ENCODE measurements around the gene ALPI.

The ALPI gene

DNA sequence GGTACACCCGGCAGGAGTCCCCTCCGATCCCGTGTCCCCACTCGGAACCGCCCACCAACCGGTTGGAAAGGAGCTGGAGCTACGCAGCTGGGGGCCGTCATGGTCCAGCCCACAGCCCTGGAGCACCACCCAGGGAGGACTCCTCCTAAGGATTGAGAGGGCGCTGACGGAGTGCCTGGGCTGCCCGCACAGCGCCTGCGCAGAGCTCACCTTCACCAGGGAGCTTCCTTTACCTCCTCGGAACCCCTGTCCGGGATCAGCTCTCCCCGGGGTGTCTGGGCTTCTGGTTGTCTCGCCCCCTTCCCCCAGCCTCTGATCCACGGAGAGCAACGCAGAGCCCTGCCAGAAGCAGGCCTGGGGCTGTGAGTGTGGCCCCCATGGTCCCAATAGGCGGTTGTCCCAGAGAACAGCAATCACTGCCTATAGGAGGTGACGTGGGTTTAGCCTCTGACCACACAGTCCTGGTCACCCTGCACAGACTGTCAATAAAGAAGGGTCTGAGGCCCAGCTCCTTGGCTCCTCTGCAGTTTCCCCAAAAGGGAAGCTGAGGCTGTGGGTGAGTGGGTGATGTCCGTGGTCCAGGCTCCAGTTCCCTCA is 34.7 kb upstream of the ALPI start:
- TF ChIP-seq ZNF138 (tag by site-specific recombination; IDR thresholded peaks at IDR 0.05; ENCODE audit: borderline replicate concordance): no peak
- TF ChIP-seq, protein P1, sequence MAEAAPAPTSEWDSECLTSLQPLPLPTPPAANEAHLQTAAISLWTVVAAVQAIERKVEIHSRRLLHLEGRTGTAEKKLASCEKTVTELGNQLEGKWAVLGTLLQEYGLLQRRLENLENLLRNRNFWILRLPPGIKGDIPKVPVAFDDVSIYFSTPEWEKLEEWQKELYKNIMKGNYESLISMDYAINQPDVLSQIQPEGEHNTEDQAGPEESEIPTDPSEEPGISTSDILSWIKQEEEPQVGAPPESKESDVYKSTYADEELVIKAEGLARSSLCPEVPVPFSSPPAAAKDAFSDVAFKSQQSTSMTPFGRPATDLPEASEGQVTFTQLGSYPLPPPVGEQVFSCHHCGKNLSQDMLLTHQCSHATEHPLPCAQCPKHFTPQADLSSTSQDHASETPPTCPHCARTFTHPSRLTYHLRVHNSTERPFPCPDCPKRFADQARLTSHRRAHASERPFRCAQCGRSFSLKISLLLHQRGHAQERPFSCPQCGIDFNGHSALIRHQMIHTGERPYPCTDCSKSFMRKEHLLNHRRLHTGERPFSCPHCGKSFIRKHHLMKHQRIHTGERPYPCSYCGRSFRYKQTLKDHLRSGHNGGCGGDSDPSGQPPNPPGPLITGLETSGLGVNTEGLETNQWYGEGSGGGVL (tag by site-specific recombination; IDR thresholded peaks at IDR 0.05): no peak
- TF ChIP-seq ZNF335 (tag by site-specific recombination; conservative IDR thresholded peaks at IDR 0.05): peak; percentile 47
- Histone ChIP-seq H3K4me1 (ENCODE audit: control insufficient read depth, insufficient read depth, low read length) (no peaks in the 10 kb centered on the region), H3K36me3 (ENCODE audit: control insufficient read depth in 2 of 2, insufficient read depth in 1 of 2, low read length in 2 of 2) (no peaks in the 10 kb centered on the region), H3K9me3 (ENCODE audit: control insufficient read depth, insufficient read depth, low read depth, low read length) (no peaks in the 10 kb centered on the region), H3K27ac (ENCODE audit: extremely low read depth, low read depth, low read length) (no peak overlapping the region; the same call in 1 of the 2 replicates), H3K4me3 (ENCODE audit: low read depth, low read length) (peak overlapping the region; percentile 49)
- CTCF ChIA-PET: interaction anchor here (0.5 to 0.7 kb wide), 5 partner anchors 16 to 491 kb away, joined by 3 to 6 read pairs (median 3); no protein-coding TSS in a partner anchor
- POLR2A ChIA-PET: no interaction called here

- CTCF ChIA-PET: interaction anchor here (0.7 kb wide), 1 partner anchor 284 kb away, joined by 3 read pairs; no protein-coding TSS in a partner anchor
- Histone ChIP-seq H3K4me3 (ENCODE audit: low read depth, low read length) (no peak overlapping the region), H3K36me3 (ENCODE audit: control insufficient read depth in 2 of 2, insufficient read depth in 1 of 2, low read length in 2 of 2) (no peaks in the 10 kb centered on the region), H3K4me1 (ENCODE audit: control insufficient read depth, insufficient read depth, low read length) (no peaks in the 10 kb centered on the region), H3K9me3 (ENCODE audit: control insufficient read depth, insufficient read depth, low read depth, low read length) (no peaks in the 10 kb centered on the region), H3K27ac (ENCODE audit: extremely low read depth, low read depth, low read length) (no peak overlapping the region)
- POLR2A ChIA-PET: no interaction called here
- no peak for TF ChIP-seq GFI1B (tag by site-specific recombination; IDR thresholded peaks at IDR 0.05)
- no peak for TF ChIP-seq ZNF138 (tag by site-specific recombination; IDR thresholded peaks at IDR 0.05; ENCODE audit: borderline replicate concordance)
- no peak for TF ChIP-seq ZNF658 (tag by site-specific recombination; IDR thresholded peaks at IDR 0.05)
- no peak for TF ChIP-seq PBX3 (CRISPR knock-in tag; IDR thresholded peaks at IDR 0.05)
- no peak for TF ChIP-seq ZNF214 (tag by site-specific recombination; IDR thresholded peaks at IDR 0.05; ENCODE audit: borderline replicate concordance)
- no peak for TF ChIP-seq ZNF423 (tag by site-specific recombination; IDR thresholded peaks at IDR 0.05)
- no peak for TF ChIP-seq MEIS1 (CRISPR knock-in tag; IDR thresholded peaks at IDR 0.05; ENCODE audit: borderline replicate concordance)
- no peak for TF ChIP-seq ZNF677 (tag by site-specific recombination; IDR thresholded peaks at IDR 0.05)
- TF ChIP-seq PRDM1 (tag by site-specific recombination; IDR thresholded peaks at IDR 0.05): no peak
- no peak for TF ChIP-seq REST (tag by site-specific recombination; IDR thresholded peaks at IDR 0.05)
- TF ChIP-seq ZNF654 (tag by site-specific recombination; IDR thresholded peaks at IDR 0.05; ENCODE audit: low read depth): no peak
- TF ChIP-seq ZNF664 (tag by site-specific recombination; IDR thresholded peaks at IDR 0.05): no peak
- TF ChIP-seq ZNF600 (tag by site-specific recombination; IDR thresholded peaks at IDR 0.05): no peak
- TF ChIP-seq ZNF510 (tag by site-specific recombination; IDR thresholded peaks at IDR 0.05; ENCODE audit: insufficient replicate concordance): no peak
These were observed 33.9 kb upstream of the ALPI start for GRCh38 chr2:232422051-232422450.
